Hepatocyte (in vitro differentiated cells): ENCODE measurements around the gene TBC1D4.

Experiments used
- CTCF ChIP-seq: fragments of 200-600 bp; sonication (generic); IDR thresholded peaks from 2 replicates; pipeline ENCODE4 v1.5.1; 2016; ENCODE audit warnings: antibody characterized with exemption, mild to moderate bottlenecking; ENCODE audit not compliant: poor library complexity
- EZH2 ChIP-seq: fragments of 200-600 bp; sonication (generic); IDR thresholded peaks from 2 replicates; pipeline ENCODE4 v1.6.1; 2016; ENCODE audit warnings: antibody characterized with exemption, mild to moderate bottlenecking, borderline replicate concordance
- EZH2phosphoT487 ChIP-seq: fragments of 200-600 bp; sonication (generic); IDR thresholded peaks from one replicate; pipeline ENCODE4 v1.6.1; 2018; ENCODE audit warnings: antibody characterized with exemption, mild to moderate bottlenecking, low read depth, moderate library complexity; ENCODE audit not compliant: unreplicated experiment, severe bottlenecking

GRCh38 chr13:75329097-75329496, 152.9 kb downstream of the TBC1D4 start:
- TF ChIP-seq EZH2 = no peak
- TF ChIP-seq CTCF = no peak
- no peak for TF ChIP-seq EZH2phosphoT487
